Prostate gland (tissue), 2 donors: ENCODE data around the gene CD3G.

Experiments used
- POLR2A ChIP-seq: fragments of 450-650 bp; IDR thresholded peaks from one replicate; pipeline ENCODE4 v1.6.1; 2016; ENCODE audit warnings: antibody characterized with exemption, mild to moderate bottlenecking
- TF ChIP-seq, protein P1 (sequence below), 4 experiments: fragments of 200-600 bp in 2 of 4; fragments of 450-650 bp in 2 of 4; sonication (generic) in 2 of 4; IDR thresholded peaks; 1 replicate in 3 of 4; 2 replicates in 1 of 4; pipeline ENCODE4 v1.5.1; 2016 to 2019; ENCODE audit warnings: antibody characterized with exemption in 4 of 4, mild to moderate bottlenecking in 2 of 4, moderate library complexity in 2 of 4

- TF ChIP-seq POLR2A, result no peak
- TF ChIP-seq, protein P1, sequence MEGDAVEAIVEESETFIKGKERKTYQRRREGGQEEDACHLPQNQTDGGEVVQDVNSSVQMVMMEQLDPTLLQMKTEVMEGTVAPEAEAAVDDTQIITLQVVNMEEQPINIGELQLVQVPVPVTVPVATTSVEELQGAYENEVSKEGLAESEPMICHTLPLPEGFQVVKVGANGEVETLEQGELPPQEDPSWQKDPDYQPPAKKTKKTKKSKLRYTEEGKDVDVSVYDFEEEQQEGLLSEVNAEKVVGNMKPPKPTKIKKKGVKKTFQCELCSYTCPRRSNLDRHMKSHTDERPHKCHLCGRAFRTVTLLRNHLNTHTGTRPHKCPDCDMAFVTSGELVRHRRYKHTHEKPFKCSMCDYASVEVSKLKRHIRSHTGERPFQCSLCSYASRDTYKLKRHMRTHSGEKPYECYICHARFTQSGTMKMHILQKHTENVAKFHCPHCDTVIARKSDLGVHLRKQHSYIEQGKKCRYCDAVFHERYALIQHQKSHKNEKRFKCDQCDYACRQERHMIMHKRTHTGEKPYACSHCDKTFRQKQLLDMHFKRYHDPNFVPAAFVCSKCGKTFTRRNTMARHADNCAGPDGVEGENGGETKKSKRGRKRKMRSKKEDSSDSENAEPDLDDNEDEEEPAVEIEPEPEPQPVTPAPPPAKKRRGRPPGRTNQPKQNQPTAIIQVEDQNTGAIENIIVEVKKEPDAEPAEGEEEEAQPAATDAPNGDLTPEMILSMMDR (IDR thresholded peaks at IDR 0.05), result no peak
These were observed 1.5 kb upstream of the CD3G start, which contains the start of gene CD3D for GRCh38 chr11:118342503-118343161.
